Natural killer cell treated with Interleukin-12 subunit alpha and Interleukin-12 subunit beta and Interleukin-15 and Interleukin-18, amount 100 ng/mL, for 72 hours (primary cell): ENCODE results near the gene RASA3. TPM values are rescaled to one million over a fixed set of nuclear protein-coding genes. Genes with fewer than 3 reads are reported as not detected.

Experiments
- ATAC-seq, 2 donors: fragments of 150-1000 bp; cut with Tn5 transposase in 1 of 2; sonication (Bioruptor Pico), chemical (Tn5 transposase) in 1 of 2; 2 replicates each; pipeline ENCODE4 v1.10.0; 2021
- DNase-seq: peaks from one replicate; pipeline ENCODE4 v3.0.0; 2022; ENCODE audit warnings: low spot score
- H3K27ac Mint-ChIP-seq, 2 donors: 1 replicate in 1 of 2; 2 replicates in 1 of 2; pipeline ENCODE4 v1.8.0; 2022; ENCODE audit warnings: mixed read lengths in 2 of 2, mild to moderate bottlenecking in 1 of 2, moderate library complexity in 1 of 2
- H3K27me3 Mint-ChIP-seq, 2 donors: 1 replicate in 1 of 2; 2 replicates in 1 of 2; pipeline ENCODE4 v1.8.0; 2022; ENCODE audit warnings: mixed read lengths in 2 of 2
- H3K36me3 Mint-ChIP-seq: one replicate; pipeline ENCODE4 v1.8.0; 2022; ENCODE audit warnings: mixed read lengths
- H3K4me1 Mint-ChIP-seq, 2 donors: 1 replicate in 1 of 2; 2 replicates in 1 of 2; pipeline ENCODE4 v1.8.0; 2022; ENCODE audit warnings: low read depth in 2 of 2, mixed read lengths in 2 of 2, mild to moderate bottlenecking in 1 of 2
- H3K4me3 Mint-ChIP-seq: one replicate; pipeline ENCODE4 v1.8.0; 2022; ENCODE audit warnings: mixed read lengths
- H3K9me3 Mint-ChIP-seq: 2 replicates; pipeline ENCODE4 v1.8.0; 2022; ENCODE audit warnings: mixed read lengths
- total RNA-seq, 2 donors: library from RNA; stranded (reverse); gene quantifications; one replicate each; pipeline ENCODE4 v1.2.3, GENCODE V29; 2022

RASA3 gene
- total RNA-seq, 2 donors from 2014 or later: 6.9 to 11.7 TPM

DNA sequence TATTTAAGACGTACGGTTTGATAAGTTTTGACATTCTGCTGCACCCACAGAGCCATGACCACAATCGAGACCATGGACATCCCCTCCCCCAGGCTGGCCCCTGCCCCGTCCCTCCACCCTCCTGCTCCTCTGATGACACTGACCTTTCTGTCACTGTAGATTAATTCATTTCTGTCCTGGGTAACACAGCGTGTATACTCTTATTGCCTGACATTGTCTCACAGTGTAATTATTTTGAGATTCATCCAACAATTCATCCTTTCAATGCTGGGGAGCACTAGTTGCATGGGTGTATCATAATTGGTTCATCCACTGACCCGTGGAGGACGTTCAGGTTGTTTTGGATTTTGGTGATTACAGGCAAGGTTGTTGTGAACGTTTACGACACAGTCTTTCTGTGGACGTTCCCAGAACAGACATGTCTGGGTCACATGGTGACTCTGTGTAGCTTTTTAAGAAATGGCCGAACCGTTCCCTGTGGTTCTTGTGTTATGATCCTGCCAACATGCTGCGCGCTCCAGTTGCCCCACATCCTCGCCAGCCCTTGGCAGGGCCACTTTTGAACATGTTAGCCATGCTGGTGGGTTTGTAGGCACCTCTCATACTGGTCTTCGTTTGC lies 200.5 kb downstream of the RASA3 start:
- Mint-ChIP-seq H3K27ac (no peak overlapping the region), H3K9me3 (no peaks in the 10 kb centered on the region), H3K4me1 (peaks cover 0 to 8% of the 10 kb centered on the region in 2 donors), H3K36me3 (no peaks in the 10 kb centered on the region), H3K27me3 (peaks cover 0 to 3% of the 10 kb centered on the region in 2 donors), H3K4me3 (peak overlapping the region; percentile 6)
- ATAC-seq (no peak), DNase-seq (no peak)

DNA sequence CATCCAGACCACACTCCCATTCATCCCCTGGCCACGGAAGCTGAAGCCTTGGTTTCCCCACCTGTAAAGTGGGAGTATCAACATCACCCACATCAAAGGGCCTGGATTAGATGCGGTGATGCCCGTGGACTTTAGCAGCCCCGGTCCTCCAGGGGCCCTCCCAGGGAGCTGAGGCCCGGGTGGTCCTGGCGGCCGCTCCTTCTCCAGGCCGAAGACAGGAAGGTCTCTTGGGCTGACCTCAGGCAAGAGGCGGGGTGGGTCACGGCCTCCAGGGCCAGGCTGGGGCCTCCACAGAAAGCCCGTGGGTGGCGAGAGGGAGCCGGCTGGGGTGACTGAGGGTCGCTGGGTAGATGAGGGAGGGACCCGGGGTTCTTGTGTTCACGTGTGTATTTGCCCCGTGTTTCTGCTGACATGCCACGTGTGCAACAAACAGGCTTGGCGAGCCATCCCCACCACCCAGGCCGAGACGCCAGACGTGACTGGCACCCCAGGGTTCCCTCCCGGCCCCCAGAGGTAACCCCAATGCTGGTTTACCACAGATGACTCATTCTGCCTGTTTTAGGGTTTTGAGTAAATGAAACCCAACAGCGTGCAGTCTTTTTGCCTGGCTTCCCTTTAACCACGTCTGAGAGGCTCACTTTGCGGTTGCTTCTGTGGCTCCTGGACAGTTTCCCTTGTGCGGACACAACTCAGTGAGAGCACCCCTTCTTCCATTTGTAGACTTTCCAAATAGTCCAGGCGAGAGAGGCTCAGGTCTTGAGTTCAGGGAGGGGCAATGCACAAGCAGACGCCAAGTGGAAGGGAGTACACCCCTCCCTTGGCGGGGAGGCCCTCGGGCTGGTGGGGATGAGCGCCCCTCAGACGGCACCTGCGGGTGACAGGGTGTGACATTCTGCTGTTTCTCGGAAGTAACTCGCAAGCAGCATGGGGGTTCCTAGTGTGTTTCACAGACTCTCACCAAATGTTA lies 201.5 kb downstream of the RASA3 start:
- H3K27ac Mint-ChIP-seq: no peak overlapping the region
- H3K4me1 Mint-ChIP-seq: peaks cover 0 to 8% of the 10 kb centered on the region in 2 donors
- peak in 1 of 2 donors; percentile 65 for ATAC-seq
- H3K9me3 Mint-ChIP-seq: no peaks in the 10 kb centered on the region
- H3K4me3 Mint-ChIP-seq: no peak overlapping the region
- no peaks in the 10 kb centered on the region for H3K36me3 Mint-ChIP-seq
- DNase-seq: peak; percentile 50
- H3K27me3 Mint-ChIP-seq: peaks cover 3 to 7% of the 10 kb centered on the region in 2 donors

DNA sequence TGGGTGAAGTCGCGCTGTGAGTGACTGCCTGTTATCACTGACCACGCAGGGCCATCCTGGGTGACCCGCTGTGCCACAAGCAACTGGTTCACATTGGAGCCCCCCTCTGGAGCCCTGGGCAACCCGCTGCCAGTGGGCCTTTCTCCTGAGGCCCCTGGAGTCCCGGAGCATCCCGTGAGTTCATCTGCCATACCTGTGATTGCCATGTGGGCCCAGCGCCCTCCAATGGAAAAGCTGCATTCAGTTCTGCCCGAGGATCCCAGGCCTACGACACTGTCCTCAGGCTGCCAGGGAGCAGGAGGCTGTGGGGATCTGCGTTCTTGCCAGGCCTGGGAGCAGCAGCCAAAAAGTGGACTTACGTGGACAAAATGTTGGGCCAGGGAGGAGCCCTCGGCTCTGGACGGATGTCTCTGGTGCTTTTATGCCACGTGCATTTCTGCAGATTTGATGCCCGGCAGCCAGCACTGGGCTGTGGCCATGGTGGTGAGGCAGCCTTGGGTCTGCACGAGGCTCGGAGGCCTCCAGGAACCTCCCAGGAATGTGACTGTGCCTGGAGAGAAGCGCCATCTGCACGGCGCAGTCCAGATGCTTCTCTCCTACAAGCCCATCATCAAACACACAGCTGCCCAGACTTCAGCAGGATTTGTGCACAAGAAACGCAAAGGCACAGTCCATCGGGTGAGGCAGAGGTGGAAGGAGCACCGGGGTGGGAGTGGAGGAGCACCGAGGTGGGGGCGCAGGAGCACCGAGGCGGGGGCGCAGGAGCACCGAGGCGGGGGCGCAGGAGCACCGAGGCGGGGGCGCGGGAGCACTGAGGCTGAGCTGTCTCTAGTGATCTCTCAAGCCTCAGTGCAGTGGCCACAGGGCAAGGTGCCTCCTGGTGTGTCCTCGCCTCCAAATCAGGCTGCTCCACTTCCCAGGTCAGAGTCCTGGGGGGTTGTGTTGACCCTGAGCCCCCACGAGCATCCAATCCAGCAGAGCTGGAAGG lies 202.5 kb downstream of the RASA3 start:
- Mint-ChIP-seq H3K36me3 (no peaks in the 10 kb centered on the region), H3K9me3 (no peaks in the 10 kb centered on the region), H3K4me1 (peaks cover 0 to 8% of the 10 kb centered on the region in 2 donors), H3K4me3 (no peak overlapping the region), H3K27ac (no peak overlapping the region), H3K27me3 (peaks cover 5 to 8% of the 10 kb centered on the region in 2 donors)
- DNase-seq (peak; percentile 35), ATAC-seq (no peak)

DNA sequence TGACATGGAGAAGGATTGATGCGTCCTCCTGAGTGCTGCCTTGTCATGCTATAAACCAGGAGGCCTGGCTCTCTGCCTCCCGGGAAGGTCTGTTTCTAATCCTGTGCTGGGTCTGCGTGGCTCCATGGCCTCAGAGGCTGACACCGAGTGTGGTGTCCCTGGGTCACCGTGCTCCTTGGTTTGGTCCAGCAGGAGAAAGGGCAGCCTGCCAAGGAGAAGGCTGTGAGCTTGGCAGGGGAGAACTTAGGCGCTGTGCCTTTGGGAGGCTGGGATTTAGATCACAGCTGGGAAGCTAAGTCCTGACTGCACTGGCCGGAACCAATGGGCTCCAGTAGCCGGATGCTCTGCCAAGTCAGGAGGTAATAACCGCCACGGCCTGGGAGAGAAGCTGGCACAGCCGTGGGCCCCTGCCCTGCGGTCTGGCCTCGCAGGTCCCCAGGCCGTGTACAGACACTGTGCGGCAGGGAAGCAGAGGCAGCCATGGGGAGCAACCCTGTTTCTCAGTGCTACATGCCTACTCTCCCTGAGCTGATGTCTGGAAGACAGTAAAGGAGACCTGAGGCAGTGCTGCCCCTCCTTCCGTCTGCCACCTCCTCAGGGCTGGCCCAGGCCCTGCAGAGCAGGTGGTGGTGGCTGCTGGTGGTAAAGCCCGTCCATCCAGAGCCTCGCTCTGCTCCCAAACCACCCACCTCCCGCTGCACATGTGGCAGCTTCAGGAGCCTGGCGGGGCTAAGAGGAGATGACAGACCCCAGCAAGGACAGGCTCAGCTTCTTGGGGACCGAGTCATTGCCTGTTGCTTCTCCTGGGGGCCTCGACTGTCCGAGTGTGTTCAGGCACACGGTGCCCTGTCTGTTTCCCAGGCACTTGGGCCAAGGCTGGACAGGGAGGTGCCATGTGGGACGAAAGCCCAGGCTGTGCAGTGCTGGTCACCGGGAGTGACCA lies 203.5 kb downstream of the RASA3 start:
- peak; percentile 54 for DNase-seq
- peaks cover 5 to 8% of the 10 kb centered on the region in 2 donors for H3K27me3 Mint-ChIP-seq

More for the DNA sequence above, 203.5 kb downstream of the RASA3 start:
- no peak for ATAC-seq
- H3K4me3 Mint-ChIP-seq: no peak overlapping the region
- H3K27ac Mint-ChIP-seq: no peak overlapping the region
- no peaks in the 10 kb centered on the region for H3K36me3 Mint-ChIP-seq
- peaks cover 0 to 8% of the 10 kb centered on the region in 2 donors for H3K4me1 Mint-ChIP-seq
- H3K9me3 Mint-ChIP-seq: no peaks in the 10 kb centered on the region

Other genes with a start within 250 kb of the RASA3 start
- gene C13orf46, start 158.5 kb downstream of the RASA3 start, total RNA-seq: 1 to 10 TPM in 1 of 2 donors, under 1 TPM in 1; 0.64 to 1.4 TPM
- not detected for gene CFAP97D2, start 46.6 kb upstream of the RASA3 start, total RNA-seq
- gene CDC16, start 102.3 kb upstream of the RASA3 start, total RNA-seq: 10 to 100 TPM; 60.5 to 88.0 TPM
- gene UPF3A, start 149.0 kb upstream of the RASA3 start, total RNA-seq: 10 to 100 TPM; 30.8 to 44.3 TPM
- 10 to 100 TPM; 17.5 to 24.4 TPM for gene CHAMP1, start 181.9 kb upstream of the RASA3 start, total RNA-seq